Measurements from ENCODE around the gene PPFIBP2.

The PPFIBP2 gene

DNA sequence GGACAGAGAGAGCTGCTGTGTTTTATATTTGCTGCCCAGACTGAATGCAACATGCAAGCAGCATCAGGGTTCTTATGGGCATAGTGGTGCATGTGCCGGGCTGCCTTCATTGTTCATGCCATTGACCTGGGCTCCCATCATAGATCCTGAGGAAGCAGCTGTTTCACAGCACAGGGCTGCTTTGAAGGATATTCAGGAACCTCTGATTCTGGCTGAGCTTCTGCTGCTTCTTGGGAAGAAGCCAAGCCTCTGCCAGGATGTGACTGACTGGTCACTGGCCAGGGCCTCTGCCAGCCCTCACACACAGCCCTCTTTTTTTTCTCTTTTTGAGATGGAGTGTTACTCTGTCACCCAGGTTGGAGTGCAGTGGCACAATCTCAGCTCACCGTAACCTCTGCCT, 116.2 kb downstream of the PPFIBP2 start:
- H3K4me3 ChIP-seq (ENCODE audit: low read depth, low read length), result no peak overlapping the region
- TF ChIP-seq, protein P1, sequence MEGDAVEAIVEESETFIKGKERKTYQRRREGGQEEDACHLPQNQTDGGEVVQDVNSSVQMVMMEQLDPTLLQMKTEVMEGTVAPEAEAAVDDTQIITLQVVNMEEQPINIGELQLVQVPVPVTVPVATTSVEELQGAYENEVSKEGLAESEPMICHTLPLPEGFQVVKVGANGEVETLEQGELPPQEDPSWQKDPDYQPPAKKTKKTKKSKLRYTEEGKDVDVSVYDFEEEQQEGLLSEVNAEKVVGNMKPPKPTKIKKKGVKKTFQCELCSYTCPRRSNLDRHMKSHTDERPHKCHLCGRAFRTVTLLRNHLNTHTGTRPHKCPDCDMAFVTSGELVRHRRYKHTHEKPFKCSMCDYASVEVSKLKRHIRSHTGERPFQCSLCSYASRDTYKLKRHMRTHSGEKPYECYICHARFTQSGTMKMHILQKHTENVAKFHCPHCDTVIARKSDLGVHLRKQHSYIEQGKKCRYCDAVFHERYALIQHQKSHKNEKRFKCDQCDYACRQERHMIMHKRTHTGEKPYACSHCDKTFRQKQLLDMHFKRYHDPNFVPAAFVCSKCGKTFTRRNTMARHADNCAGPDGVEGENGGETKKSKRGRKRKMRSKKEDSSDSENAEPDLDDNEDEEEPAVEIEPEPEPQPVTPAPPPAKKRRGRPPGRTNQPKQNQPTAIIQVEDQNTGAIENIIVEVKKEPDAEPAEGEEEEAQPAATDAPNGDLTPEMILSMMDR (IDR thresholded peaks at IDR 0.05; ENCODE audit: low read depth, low read length), result no peak

DNA sequence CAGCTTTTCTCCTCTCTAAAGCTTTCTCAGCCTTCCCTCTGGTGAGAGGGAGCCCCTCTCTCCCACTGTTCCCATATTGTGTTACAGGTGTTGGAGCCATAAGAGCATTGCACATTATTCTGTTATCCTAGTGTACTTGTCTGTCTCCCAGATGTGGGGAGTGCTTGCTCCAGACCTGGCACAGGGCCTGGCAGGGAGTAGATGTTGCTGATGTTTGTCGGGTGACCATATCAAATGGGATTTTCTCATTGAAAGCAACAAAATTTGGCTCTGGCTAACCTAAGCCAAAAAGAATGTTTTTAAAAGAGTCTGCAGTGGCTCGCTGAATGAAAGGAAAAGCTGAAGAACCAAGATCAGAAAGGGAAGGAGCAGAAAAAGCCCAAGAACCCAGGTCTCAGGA, 118.4 kb downstream of the PPFIBP2 start:
- TF ChIP-seq, protein P1 (IDR thresholded peaks at IDR 0.05; ENCODE audit: low read depth, low read length), result no peak
- H3K4me3 ChIP-seq (ENCODE audit: low read depth, low read length), result no peak overlapping the region

DNA sequence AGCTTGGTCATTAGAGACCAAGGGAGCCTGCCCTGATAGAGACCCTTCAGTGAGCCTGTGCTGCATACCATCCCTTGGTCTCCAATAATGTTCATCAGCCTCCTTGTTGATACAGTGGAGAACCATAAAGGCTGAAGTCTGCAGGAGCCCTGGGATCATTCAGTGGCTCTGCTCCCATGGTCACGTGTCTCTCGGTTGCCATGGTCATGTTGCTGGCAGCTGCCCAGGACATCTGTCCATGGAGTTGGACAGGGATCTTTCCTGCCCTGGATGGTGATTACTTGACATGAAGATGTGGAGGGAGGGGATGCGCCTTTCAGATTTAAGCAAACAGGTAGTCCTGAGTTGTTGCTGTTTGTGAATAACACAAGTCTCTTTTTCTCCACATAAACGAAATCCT, 121.3 kb downstream of the PPFIBP2 start:
- H3K4me3 ChIP-seq (ENCODE audit: low read depth, low read length), result no peak overlapping the region
- TF ChIP-seq, protein P1 (IDR thresholded peaks at IDR 0.05; ENCODE audit: low read depth, low read length), result no peak

DNA sequence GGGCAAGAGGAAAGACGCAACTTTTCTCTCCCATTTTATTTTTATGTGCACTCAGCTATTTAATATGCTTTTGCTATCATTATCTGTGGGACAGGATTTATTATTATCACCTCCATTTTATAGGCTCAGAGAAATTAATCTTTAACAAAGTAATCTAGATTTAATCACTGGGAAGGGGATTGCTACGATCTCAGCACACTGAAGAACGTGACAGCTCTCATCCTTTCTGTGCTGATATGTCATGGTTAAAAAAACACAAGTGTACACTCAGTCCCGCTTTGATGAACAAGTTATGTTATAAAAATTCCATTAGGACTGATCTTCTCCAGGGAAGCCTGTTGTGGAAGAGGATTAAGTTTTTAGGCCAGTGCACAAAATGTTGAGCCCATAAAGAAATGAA, 121.9 kb downstream of the PPFIBP2 start:
- TF ChIP-seq, protein P1 (IDR thresholded peaks at IDR 0.05; ENCODE audit: low read depth, low read length), result no peak
- no peak overlapping the region for H3K4me3 ChIP-seq (ENCODE audit: low read depth, low read length)

DNA sequence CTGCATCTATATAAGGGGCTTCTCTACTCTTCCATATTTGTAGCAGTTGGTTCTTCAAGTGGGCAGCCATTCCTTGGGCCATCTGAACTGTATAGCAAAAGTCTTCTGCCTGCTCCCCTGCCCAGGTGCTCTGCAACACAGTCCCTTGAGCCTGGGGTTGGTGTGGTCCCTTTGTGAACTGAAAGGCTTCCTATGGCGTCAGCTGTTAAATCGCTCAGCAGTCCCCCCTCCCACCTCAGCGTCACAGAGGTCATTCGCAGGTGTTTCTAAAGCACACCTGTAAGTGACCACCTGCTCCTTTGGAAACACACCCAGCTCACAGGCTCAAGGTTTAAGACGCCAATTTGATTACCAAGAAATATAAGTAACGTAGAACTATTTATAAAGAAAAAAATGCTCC, 122.6 kb downstream of the PPFIBP2 start:
- TF ChIP-seq, protein P1 (IDR thresholded peaks at IDR 0.05; ENCODE audit: low read depth, low read length), result no peak
- H3K4me3 ChIP-seq (ENCODE audit: low read depth, low read length), result no peak overlapping the region

DNA sequence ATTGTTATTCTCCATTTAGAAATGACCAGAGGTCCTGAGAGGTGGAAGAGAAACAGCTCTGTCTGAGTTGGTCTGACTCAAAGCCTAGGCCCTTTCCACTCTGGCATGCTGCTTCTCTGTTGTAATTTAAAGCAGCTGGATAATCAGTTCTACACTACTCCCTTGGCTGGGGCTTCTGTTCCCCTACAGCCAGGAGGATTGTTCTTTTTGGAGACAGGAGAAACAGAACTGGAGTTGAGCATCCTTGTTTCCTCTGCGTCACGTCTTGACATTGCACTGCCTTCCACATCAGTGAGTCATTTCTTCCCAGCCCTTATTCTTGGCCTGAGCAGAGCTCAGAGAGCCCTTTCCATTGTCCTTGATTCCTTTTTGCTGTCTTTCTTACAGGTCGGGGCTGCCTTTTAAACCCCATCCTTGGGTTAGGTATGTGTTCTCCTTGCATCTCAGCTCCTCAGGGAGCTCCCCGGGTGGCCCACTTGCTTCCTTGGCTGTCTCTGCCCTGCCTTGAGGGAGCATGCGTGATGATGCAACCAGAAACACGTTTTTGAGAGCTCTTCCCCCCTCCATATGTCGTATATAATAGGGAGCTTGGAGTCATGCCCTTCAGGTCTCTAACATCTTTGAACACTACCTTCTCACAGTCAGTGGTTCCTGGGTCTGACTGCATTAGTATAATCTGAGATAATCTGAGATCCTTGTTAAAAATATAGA, 123.8 kb downstream of the PPFIBP2 start:
- H3K4me3 ChIP-seq (ENCODE audit: low read depth, low read length), result no peak overlapping the region
- TF ChIP-seq, protein P1 (IDR thresholded peaks at IDR 0.05; ENCODE audit: low read depth, low read length), result no peak

DNA sequence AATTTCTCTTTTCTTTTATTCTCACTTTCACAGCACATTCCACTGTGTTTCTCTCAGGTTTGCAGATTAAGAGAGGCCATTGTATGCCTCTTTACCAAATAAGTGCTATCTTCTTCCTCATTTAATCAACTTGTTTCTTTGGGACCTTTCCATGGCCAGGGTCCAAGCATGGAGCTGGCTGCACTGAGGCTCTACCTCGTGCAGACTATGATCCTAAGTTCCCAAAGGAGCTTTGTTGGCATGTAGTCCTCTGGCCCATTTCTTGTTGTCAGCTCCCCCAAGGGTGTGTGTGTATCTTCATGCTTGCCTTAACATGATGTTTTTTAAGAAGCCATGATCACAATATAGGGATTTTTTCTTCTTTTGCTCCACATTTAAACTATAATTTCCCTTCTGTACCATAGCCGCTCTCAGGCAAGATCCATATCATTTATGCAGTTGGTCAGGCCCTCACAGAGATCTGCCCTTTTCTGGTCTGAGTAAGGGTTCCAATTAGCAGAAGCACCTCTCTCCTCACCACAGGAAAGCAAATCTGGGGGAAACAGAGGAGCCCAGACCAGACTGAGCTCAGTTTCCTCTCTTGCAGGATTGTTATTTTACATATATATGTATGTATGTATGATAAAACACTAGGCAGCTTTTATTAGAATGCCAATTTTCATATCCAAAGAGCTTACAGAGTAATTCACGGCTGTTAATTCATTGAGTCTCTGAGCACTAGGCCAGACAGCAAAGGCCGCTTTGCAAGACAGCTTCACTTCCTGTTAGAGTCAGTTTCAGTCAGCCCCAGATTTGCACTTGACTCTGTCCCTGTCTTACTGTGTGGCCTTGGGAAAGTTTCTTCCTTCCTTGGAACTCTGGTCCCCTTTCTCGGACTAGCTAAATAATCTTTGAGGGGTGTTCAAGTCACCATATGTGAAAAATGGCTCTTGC, 125.2 kb downstream of the PPFIBP2 start:
- TF ChIP-seq, protein P1 (IDR thresholded peaks at IDR 0.05; ENCODE audit: low read depth, low read length), result no peak
- no peak overlapping the region for H3K4me3 ChIP-seq (ENCODE audit: low read depth, low read length)

Data from WI38 (cell line).